B cell (primary cell): ENCODE measurements around the gene CAV1. TPM values are rescaled to one million over a fixed set of nuclear protein-coding genes. Genes with fewer than 3 reads are reported as not detected.

Experiments
- ATAC-seq: fragments of 200-7000 bp; cut with Tn5 transposase; one replicate; pipeline ENCODE4 v1.10.0; 2021; ENCODE audit warnings: low read depth, mild to moderate bottlenecking, moderate number of reproducible peaks, moderate library complexity
- CTCF ChIA-PET: fragments of 350-600 bp; sonication (Branson Sonifier 250); formaldehyde crosslinking; loops from one replicate; lab custom pipeline; 2021; ENCODE audit warnings: antibody characterized with exemption, inconsistent platforms; lab: Charles Lee
- POLR2A ChIA-PET: fragments of 350-600 bp; sonication (Branson Sonifier 250); formaldehyde crosslinking; loops from one replicate; lab custom pipeline; 2021; ENCODE audit warnings: antibody characterized with exemption; lab: Charles Lee
- DNase-seq: peaks from one replicate; pipeline ENCODE4 v3.0.0; 2013
- H2AFZ ChIP-seq: 2 replicates; pipeline ENCODE4 v1.6.1; 2012; ENCODE audit warnings: mild to moderate bottlenecking, low read depth, low read length; ENCODE audit not compliant: insufficient read depth, poor library complexity, severe bottlenecking
- H3K27ac ChIP-seq, 2 donors: 1 replicate in 1 of 2; 2 replicates in 1 of 2; pipeline ENCODE4 v1.5.1; 2012 to 2013; ENCODE audit warnings: low read length in 2 of 2, mild to moderate bottlenecking in 2 of 2, moderate library complexity in 1 of 2
- H3K27me3 ChIP-seq, 4 experiments: fragments of 200-600 bp in 1 of 4; sonication (generic) in 1 of 4; replicated peaks in 1 of 4; 1 replicate in 2 of 4; 2 replicates in 2 of 4; pipeline versions ENCODE4 v1.6.1 to v1.7.0; 2013 to 2016; ENCODE audit warnings: low read length in 3 of 4, mild to moderate bottlenecking in 2 of 4, mixed read lengths in 1 of 4, moderate library complexity in 1 of 4; ENCODE audit not compliant: insufficient read depth in 4 of 4, control insufficient read depth in 3 of 4; ENCODE audit errors: control extremely low read depth in 1 of 4
- H3K36me3 ChIP-seq, 2 experiments: replicated peaks in 1 of 2; 1 replicate in 1 of 2; 2 replicates in 1 of 2; pipeline versions ENCODE4 v1.6.1 to v1.7.1; 2013; ENCODE audit warnings: low read length in 1 of 2; ENCODE audit not compliant: insufficient read depth in 2 of 2, control insufficient read depth in 1 of 2; ENCODE audit errors: control extremely low read depth in 1 of 2, extremely low read depth in 1 of 2
- H3K4me1 ChIP-seq, 2 donors: fragments of 200-600 bp in 1 of 2; sonication (generic) in 1 of 2; 1 replicate in 1 of 2; 2 replicates in 1 of 2; pipeline versions ENCODE4 v1.5.1 to v1.6.1; 2013 to 2017; ENCODE audit warnings: low read length in 2 of 2; ENCODE audit not compliant: control insufficient read depth in 2 of 2, insufficient read depth in 2 of 2
- H3K4me2 ChIP-seq: replicated peaks from 2 replicates; pipeline ENCODE3; 2012; ENCODE audit warnings: mild to moderate bottlenecking, low read depth, low read length; ENCODE audit not compliant: poor library complexity, severe bottlenecking
- H3K4me3 ChIP-seq, 5 experiments: fragments of 200-600 bp in 1 of 5; sonication (generic) in 1 of 5; 1 replicate in 3 of 5; 2 replicates in 2 of 5; pipeline versions ENCODE4 v1.5.1 to v1.7.0; 2011 to 2016; ENCODE audit warnings: low read length in 4 of 5, mild to moderate bottlenecking in 4 of 5, low read depth in 2 of 5, control low read depth in 1 of 5, moderate library complexity in 1 of 5; ENCODE audit not compliant: insufficient read depth in 1 of 5; ENCODE audit errors: control extremely low read depth in 1 of 5, extremely low read depth in 1 of 5
- H3K79me2 ChIP-seq: fragments of 200-600 bp; sonication (generic); one replicate; pipeline ENCODE4 v1.6.0; 2016; ENCODE audit warnings: low read length; ENCODE audit not compliant: control insufficient read depth, insufficient read depth
- H3K9ac ChIP-seq: fragments of 200-600 bp; sonication (generic); 2 replicates; pipeline ENCODE4 v1.6.1; 2017; ENCODE audit warnings: mild to moderate bottlenecking, low read length, moderate library complexity
- H3K9me3 ChIP-seq, 3 donors: one replicate each; pipeline versions ENCODE4 v1.6.1 to v1.7.1; 2013; ENCODE audit warnings: low read length in 2 of 3; ENCODE audit not compliant: control insufficient read depth in 2 of 3, insufficient read depth in 1 of 3; ENCODE audit errors: control extremely low read depth in 1 of 3
- H4K20me1 ChIP-seq: 2 replicates; pipeline ENCODE4 v1.6.0; 2012; ENCODE audit warnings: mild to moderate bottlenecking, low read length; ENCODE audit not compliant: insufficient read depth, control insufficient read depth, poor library complexity, severe bottlenecking
- H3K27ac Mint-ChIP-seq: one replicate; pipeline ENCODE4 v1.8.0; 2021; ENCODE audit warnings: mixed read lengths
- H3K27me3 Mint-ChIP-seq: one replicate; pipeline ENCODE4 v1.8.0; 2021; ENCODE audit warnings: mixed read lengths
- H3K4me1 Mint-ChIP-seq: one replicate; pipeline ENCODE4 v1.8.0; 2021; ENCODE audit warnings: mixed read lengths
- H3K4me3 Mint-ChIP-seq: one replicate; pipeline ENCODE4 v1.8.0; 2021; ENCODE audit warnings: mixed read lengths
- H3K9me3 Mint-ChIP-seq: one replicate; pipeline ENCODE4 v1.8.0; 2022; ENCODE audit warnings: mixed read lengths; ENCODE audit not compliant: insufficient read depth
- EZH2 ChIP-seq: IDR thresholded peaks from 2 replicates; pipeline ENCODE4 v1.6.1; 2012; ENCODE audit warnings: borderline replicate concordance, low read depth, mild to moderate bottlenecking, moderate library complexity, low read length; ENCODE audit not compliant: insufficient read depth, poor library complexity, severe bottlenecking
- WGBS: methylation state at CpG from one replicate; pipeline ENCODE4 v1.1.5; 2013; ENCODE audit warnings: missing lambda C conversion rate; ENCODE audit not compliant: insufficient coverage; 5-methylcytosine and 5-hydroxymethylcytosine counted together
- intact Hi-C: fragments of 100-400 bp; cut with micrococcal nuclease; formaldehyde crosslinking; loops from one replicate; pipeline ENCODE4 v1.10.0; 2022
- polyA plus RNA-seq: library from polyadenylated mRNA; depleted of rRNA; stranded (reverse); fragments of >200 nt; gene quantifications from 2 replicates; pipeline ENCODE4 v1.2.3, GENCODE V29; 2012
- total RNA-seq, 2 donors: library from RNA; stranded (reverse); fragments of 120-200 nt in 1 of 2; gene quantifications; 1 replicate in 1 of 2; 2 replicates in 1 of 2; pipeline versions ENCODE4 v1.2.3 to v1.2.4, GENCODE V29; 2013 to 2022
- TF ChIP-seq, protein P1 (sequence below): fragments of 200-600 bp; IDR thresholded peaks from one replicate; pipeline ENCODE4 v1.8.0; 2022; ENCODE audit warnings: antibody characterized with exemption, mild to moderate bottlenecking

CAV1 gene
- total and polyA plus RNA-seq, 2 donors (not counting 1 experiment from before 2014, with no cell fraction given), result 0.95 to 1.9 TPM

DNA sequence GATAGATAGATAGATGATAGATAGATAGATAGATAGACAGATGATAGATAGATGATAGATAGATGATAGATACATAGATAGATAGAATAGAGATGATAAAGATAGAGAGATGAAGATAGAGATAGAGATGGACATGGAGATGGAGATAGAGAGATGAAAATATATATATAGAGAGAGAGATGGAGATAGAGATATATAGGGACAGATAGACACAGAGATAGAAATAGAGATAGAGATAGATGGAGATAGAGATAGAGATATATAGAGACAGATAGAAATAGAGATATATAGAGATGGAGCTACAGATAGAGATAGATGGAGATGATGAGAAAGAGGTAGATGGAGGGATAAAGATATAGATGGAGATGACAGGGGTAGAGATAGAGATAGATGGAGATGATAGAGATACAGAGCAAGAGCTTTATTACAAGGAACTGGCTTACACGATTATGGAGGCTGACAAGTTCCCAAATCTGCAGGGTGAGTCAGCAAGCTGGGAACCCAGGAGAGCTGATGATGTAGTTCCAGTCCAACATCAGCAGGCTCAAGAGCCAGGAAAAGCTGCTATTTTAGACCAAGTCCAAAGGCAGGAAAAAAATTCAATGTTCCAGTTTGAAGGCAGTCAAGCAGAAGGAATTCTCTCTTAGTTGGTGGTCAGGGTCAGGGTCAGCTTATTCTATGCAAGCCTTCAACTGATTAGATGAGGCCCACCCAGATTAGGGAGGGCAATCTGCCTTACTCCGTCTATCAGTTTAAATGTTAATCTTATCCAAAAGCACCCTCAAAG, 37.1 kb downstream of the CAV1 start:
- peaks cover 34% of the 10 kb centered on the region for H3K27me3 Mint-ChIP-seq
- no peaks in the 10 kb centered on the region for H3K36me3 ChIP-seq
- peaks cover 4% of the 10 kb centered on the region for H3K9me3 Mint-ChIP-seq
- H3K4me1 ChIP-seq, result peaks cover 2 to 4% of the 10 kb centered on the region in 2 donors
- intact Hi-C loops, result loop anchor here (5.0 kb wide), 1 partner anchor 35 kb away; the partner anchor contains the start of gene CAV1
- no peak overlapping the region for H3K4me2 ChIP-seq
- no peak overlapping the region for H3K27ac ChIP-seq
- H2AFZ ChIP-seq, result no peak overlapping the region
- H3K9ac ChIP-seq, result no peak overlapping the region
- H3K4me1 Mint-ChIP-seq, result peaks cover 7% of the 10 kb centered on the region
- H3K9me3 ChIP-seq, result peaks cover 0 to 6% (median 3%) of the 10 kb centered on the region in 3 donors
- CTCF ChIA-PET, result interaction anchor here (0.9 to 4.9 kb wide), 2 partner anchors 20 to 29 kb away, joined by 3 to 16 read pairs; no protein-coding TSS in a partner anchor
- DNase-seq, result no peak
- TF ChIP-seq EZH2, result no peak
- TF ChIP-seq, protein P1, sequence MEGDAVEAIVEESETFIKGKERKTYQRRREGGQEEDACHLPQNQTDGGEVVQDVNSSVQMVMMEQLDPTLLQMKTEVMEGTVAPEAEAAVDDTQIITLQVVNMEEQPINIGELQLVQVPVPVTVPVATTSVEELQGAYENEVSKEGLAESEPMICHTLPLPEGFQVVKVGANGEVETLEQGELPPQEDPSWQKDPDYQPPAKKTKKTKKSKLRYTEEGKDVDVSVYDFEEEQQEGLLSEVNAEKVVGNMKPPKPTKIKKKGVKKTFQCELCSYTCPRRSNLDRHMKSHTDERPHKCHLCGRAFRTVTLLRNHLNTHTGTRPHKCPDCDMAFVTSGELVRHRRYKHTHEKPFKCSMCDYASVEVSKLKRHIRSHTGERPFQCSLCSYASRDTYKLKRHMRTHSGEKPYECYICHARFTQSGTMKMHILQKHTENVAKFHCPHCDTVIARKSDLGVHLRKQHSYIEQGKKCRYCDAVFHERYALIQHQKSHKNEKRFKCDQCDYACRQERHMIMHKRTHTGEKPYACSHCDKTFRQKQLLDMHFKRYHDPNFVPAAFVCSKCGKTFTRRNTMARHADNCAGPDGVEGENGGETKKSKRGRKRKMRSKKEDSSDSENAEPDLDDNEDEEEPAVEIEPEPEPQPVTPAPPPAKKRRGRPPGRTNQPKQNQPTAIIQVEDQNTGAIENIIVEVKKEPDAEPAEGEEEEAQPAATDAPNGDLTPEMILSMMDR, result peak; percentile 23
- no peak overlapping the region for H3K4me3 ChIP-seq
- no peaks in the 10 kb centered on the region for H3K79me2 ChIP-seq
- 71% methylated on average over 2 of the region's 2 CpGs for whole genome bisulfite sequencing
- H3K27ac Mint-ChIP-seq, result no peak overlapping the region
- peaks cover 0 to 11% (median 3%) of the 10 kb centered on the region in 4 experiments for H3K27me3 ChIP-seq
- no peaks in the 10 kb centered on the region for H4K20me1 ChIP-seq
- ATAC-seq, result no peak
- POLR2A ChIA-PET, result no interaction called here
- H3K4me3 Mint-ChIP-seq, result no peak overlapping the region
